Measurements from ENCODE around the gene TDP1. TPM values are rescaled to one million over a fixed set of nuclear protein-coding genes. Genes with fewer than 3 reads are reported as not detected.
"Not testable (repeated sequence)": the region's sequence is repeated elsewhere in the genome, so short reads cannot be mapped to it uniquely, and the experiment has no call there.

The TDP1 gene
- total RNA-seq, 1 donor from 2014 or later, result 18.6 TPM

DNA sequence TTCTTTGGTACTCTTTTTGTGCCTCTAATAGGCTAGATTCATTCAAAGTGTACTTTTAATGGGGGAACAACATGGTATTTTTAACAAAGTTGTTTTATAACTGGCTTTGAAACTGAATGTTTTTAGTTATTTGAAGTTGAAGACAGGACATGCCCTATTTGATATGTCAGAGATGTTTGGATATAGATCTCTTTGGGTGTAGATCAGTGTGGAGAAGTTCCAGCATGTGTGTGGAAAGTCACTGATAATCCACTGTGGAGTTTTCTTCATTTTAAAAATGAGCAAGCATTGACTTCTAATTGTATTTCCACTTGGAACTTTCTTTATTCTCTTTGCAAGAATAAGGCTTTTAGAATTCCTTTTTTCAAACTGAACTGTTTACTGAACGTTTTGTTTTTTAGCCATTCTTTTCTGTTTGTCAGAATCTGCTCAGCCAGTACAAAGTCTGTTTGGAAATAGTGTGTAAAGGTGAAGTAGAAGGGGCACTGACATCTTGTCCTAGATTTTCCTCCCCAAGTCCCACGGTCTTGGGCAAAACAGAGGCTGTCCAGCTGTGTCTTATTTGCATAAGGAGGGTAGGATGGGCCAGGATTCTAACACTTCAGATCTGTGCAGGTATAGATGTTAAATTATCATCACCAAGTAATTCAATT lies 35.0 kb downstream of the TDP1 start:
- no peak for ATAC-seq

DNA sequence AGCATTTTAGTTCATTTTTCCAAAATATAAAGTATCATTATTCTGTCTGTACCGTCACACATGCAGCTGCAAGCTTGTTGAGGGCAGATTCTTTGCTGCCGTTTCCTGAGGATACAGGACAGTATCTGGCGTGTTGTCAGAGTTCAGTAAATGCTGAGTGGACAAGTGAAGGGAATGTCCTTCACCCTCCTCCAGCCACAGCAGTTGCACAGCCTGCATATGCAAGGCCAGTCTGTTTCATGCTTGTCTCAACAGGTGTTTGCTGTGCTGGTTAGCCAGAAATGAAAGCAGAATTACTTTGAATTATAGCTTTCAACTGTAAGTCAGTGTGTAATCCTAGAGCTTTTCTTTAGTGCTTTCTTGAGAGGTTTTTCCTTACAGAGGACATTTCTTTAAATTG lies 36.5 kb downstream of the TDP1 start:
- ATAC-seq, result no peak

DNA sequence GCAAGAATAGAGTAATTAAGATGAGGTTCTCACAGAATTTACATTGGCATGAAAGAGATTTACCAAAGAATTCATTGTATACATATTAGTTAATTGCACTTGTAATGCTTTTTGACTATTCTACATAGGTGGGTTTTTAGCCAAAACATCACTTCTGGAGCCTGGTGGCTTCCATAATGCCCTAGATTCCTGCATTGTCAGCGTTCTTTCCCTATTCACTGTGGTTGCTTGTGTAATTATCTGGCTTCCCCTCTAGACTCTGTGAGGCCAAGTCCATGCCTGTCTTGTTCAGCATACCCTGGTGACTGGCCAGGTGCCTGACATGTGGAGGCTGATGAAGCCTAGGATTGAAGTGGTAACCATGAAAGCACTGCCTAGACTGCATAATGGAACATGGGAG lies 41.2 kb downstream of the TDP1 start:
- no peak for ATAC-seq

DNA sequence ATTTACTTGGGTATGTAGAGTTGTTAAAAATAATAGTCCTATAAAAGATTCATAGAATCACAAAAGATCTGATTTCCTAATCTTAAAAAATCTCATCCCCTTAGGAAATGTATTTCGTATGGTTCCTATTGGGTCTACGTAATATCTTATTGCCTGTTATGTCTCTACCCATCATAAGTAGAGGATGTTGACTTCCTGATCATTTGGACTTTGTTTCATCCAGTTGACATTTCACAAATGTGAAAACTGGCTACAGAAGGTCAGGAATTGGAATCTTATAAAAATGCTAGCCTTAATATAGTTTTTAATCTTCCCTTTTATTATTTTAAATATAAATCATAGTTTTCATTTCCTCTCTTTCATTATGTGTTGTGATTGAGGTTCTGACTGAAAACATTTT lies 45.2 kb downstream of the TDP1 start:
- no peak for ATAC-seq

DNA sequence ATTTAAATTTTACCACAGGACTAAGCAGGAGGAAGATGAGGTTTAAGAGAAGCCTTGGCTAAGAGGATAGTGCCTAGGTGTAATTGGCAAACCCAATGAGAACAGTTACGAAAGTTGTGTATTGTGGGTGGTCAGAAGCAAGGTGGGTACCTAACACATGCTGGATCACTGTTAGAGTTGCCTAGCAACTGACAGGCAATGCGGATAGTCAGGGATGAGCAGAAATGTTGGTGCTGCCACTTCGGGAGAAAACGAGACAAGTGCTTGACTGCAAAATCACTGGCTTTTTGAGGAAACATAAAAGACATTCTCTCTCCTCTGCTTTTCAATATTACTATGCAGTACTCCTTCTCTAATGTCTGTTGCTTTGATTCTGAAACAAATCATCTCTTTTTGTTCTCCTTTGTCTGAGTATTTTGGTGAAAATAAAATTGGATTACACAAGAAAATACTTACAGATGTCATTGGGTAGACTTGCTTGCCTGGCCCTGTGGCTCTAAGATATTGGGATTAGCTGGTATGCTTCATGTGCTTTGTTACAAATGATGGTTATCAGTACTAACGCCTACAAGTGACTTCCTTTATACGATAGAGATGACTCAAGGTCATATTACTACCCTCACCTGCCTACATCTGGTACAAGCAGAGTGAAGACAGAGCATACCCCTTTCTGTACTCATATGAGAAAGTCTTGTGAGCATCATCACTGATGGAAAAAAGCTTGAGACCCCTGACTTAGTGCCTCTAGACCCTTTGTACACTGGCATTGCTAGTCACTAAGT lies 48.0 kb downstream of the TDP1 start:
- ATAC-seq, result no peak

DNA sequence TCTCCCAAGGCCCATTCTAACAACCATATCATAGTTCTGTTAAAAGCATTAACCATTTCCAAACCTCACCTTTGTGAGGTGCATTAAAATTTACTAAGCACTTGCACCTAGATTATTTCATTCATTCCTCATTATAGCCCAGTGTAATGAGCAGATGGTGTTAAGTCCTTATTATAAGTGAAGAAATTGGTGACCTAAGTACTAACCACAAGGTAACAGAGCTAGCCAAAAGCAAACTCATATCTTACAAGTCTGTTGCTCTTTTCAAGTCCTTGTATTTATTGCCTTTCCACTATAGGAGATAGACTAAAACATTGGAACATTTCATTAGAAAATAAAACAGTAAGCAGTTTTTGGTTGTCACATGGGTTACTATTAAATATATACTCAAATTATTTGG lies 49.7 kb downstream of the TDP1 start:
- no peak for ATAC-seq

DNA sequence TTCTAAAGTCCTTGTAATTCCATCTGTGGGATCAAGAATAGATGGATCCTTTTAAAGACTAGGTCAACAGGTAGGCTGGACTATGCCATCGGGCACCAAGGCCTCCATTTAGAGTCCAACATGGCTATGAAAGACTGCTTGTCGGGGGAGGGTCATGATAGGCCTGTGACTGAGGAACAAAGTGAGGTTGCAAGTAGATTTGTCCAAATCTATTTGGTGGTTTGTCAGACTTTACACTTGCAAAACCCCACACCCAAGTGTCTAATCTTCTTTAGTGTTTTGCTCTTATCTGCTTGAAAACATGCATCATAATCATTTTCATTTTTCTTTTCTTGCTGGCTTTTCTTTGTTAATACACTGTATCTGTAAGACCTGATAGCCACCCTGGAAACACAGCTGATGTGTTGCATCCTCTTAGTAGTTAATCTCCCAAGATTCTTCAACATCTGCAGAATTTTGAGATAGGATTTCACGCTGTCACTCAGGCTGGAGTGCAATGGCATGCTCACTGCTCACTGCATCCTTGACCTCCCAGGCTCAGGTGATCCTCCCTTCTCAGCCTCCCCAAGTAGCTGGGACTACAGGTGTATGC lies 50.3 kb downstream of the TDP1 start:
- ATAC-seq, result no peak

DNA sequence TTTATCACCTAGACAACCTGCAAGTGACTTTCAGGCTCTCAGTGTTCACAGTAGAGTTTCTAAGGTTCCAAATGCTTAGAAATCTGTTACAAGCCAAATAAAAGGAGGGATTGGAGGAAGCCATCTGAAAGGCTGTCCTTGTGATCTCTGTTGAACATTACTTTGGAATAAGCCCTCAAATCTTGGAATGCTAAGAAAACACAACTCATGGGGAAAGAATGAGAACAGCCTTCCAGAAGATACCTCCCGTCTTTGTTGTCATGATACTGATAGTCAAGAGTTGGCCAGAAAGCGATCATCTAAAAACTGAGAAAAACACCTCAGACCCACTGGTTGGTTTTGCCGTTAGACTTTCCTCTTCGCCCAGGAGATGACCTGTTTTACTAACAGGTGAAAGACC lies 61.6 kb downstream of the TDP1 start:
- no peak for ATAC-seq

DNA sequence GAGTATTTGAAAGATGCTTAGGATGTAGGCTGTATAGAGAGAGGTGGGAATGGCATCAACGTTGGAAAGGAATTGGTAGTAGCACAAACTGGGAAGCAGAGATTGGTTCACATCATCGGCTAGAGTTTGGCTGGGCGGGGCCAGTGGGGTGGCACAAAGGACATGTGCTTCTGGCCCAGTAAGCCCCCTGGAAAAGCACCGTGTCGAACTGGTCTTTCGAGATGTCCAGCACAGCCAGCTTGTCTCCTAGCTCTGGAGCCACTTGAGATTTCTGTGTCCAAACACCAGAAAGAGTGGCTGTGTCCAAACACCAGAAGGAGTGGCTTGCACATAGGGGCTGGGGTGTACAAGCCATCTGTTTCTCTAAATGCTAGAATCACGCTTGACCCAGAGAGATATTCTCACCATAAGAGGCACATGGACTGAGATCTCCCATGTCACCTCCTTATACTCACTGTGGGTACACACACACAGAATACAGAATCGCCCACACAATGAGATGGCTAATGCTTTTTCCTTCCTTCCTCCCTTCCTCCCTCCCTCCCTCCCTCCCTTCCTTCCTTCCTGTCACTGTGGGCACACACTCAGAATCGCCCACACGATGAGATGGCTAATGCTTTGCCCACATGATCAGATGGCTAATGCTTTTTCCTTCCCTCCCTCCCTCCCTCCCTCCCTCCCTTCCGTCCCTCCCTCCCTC lies 64.2 kb downstream of the TDP1 start:
- ATAC-seq, result no peak

DNA sequence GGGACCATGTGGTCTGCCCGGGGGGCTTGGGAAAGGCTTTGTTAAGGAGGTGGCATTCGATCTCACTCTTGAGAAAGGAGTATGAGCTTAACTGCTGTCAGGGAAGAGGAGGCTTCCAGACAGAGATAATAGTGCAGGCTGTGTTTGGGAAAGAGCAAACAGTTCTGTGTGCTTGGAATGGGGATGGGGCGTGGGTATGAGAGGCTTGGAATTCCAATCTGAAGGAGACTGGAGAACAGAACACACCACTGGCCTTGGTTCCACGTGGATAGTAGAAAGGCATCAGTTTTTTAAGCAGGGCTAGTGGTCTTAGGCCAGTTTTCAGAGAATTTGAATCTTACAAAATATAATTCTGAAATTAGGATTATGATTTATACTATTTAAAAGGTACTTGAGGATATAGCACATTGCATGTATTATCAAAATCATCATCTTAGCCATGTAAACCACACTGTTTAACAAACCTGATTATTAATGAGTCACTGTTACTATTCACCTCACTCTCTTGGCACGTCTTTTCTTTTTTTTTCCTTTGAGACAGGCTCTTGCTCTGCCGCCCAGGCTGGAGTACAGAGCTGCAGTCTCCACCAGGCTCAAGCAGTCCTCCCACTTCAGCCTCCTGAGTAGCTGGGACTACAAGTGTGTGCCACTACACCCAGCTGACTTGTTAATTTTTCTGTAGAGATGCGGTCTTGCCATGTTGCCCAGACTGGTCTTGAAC lies 67.6 kb downstream of the TDP1 start:
- ATAC-seq, result no peak

DNA sequence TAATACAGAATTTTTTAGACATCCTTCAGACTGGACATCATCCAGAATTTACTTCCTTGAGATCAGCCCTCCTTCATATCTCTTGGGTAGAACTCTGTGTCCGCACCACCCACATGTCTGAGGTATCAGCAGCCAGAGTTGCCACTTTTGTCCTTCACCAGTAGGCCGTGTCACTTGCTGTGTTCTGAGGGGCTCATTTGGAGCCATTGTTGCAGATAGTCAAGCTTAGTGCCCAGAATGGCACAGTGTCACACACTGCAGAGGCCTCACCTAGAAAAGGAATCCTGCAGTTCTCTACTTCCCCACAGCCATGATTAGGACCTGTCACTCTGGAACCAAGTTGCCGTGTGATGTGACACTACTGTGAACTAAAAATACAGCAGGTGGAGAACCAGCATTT lies 69.2 kb downstream of the TDP1 start:
- ATAC-seq, result no peak

DNA sequence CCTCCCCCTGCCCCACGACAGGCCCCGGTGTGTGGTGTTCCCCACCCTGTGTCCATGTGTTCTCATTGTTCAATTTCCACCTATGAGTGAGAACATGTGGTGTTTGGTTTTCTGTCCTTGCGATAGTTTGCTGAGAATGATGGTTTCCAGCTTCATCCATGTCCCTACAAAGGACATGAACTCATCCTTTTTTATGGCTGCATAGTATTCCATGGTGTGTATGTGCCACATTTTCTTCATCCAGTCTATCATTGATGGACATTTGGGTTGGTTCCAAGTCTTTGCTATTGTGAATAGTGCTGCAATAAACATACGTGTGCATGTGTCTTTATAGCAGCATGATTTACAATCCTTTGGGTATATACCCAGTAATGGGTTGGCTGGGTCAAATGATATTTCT lies 70.9 kb downstream of the TDP1 start:
- not testable (repeated sequence) for ATAC-seq

DNA sequence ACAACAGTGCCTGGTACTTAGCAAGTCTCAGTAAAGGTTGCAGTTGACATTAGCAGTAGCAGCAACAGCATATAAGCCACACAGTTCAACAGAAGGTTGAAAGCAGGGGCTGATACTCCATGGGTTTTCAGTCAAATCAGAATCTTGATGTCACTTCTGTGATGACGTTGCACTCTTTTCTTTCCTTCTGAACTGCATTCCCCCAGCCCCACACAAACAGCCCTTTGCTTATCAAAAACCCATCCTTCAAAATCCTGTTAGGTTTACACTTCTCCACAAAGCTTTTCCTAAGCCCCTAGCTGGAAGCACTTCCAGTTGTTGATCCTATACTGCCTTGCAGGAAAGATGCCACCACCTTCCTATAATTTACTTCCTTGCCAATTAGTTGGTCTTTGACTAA lies 72.1 kb downstream of the TDP1 start:
- ATAC-seq, result no peak

DNA sequence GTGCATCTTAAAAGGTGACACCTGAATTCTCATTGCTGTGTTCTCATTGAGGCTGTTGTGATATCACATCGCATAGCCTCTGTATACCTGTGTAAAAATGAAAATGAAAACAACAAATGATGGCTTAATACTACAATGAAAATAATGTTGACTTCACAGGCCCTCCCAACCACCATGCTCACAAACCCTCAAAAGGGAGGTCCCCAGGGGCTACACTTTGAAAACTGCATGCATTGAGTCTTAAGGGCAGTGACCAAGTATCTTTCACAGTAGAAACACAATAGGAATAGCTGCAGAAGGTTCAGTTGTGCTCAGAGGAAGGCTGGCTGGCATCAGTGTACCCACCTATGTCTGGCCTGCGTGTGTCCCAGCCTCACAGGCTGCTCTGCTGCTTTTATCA lies 78.4 kb downstream of the TDP1 start:
- no peak for ATAC-seq

DNA sequence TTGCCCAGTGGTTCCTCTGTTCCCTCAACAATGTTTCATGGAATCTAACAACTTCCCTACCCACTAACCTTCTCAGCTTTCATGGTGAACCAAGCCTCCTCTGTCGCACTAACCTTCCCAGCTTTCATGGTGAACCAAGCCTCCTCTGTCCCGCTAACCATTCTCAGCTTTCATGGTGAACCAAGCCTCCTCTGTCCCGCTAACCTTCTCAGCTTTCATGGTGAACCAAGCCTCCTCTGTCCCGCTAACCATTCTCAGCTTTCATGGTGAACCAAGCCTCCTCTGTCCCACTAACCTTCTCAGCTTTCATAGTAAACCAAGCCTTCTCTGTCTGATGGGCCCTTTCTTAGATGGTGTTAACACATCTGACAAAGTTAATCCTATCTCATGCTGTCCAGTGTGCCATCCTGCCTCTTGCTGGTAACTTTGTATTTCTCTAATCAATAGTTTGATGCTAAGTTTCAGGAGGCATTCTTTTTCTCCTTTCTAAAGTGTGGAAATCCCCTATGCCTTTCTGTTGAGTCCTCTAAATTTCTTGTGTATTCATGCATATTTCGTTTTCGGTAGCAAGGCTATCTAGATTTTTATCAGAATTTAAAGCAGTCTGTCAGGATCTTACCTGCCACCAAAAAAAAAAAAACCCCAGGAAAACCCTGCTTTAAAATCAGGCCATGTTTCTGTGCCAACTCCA lies 79.3 kb downstream of the TDP1 start:
- no peak for ATAC-seq

DNA sequence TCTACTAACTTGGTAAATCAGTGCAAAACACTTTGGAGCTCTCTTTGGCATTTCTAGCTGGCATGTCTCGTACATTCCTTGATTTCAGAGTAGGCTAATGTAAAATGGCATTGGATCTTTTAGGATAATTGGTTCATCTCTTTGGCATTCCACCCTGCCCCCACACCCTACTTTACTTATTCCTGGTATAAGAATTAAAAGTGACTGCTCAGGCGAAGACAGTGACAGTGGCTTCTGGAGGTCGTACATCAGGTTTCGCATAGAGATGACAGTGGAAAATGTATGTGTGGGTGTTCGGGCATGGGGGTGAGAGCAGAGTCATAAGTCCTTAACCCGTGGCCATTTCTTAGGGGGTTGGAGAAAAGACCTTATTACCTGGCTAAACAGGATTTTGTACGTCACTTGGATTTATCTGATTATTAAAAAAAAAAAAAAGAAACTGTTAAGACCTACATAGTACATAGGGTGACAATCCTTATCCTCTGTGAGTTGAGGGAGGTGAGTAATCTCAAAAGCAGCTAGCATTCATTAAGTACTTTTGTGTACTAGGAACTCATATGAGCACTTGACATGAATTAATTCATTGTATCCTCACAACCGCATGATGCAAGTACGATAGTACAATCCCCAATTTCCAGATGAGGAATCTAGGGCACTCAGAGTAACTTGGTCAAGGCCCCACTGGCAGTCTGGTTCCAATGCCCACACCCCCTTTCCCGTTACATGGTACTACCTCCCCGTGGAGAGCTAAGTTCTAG lies 83.7 kb downstream of the TDP1 start:
- no peak for ATAC-seq

DNA sequence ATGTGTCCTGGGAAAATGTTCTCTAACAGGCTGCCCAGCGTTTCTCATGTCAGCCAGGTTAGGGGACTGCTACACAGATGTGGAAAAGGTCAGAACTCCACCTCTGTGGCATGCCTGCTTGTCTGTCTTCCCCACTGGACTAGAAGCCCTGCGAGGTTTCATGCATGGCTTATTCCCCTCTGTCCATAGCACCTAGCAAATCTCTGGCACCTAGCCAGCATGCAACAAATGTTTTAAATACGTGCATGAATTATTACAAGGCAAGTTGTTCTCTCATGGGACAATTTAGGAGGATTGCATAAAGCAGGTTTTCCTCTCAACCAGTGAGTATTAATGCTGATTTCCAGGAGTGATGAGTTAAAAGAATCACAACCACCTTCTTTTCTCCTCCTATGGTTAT lies 84.7 kb downstream of the TDP1 start:
- no peak for ATAC-seq

DNA sequence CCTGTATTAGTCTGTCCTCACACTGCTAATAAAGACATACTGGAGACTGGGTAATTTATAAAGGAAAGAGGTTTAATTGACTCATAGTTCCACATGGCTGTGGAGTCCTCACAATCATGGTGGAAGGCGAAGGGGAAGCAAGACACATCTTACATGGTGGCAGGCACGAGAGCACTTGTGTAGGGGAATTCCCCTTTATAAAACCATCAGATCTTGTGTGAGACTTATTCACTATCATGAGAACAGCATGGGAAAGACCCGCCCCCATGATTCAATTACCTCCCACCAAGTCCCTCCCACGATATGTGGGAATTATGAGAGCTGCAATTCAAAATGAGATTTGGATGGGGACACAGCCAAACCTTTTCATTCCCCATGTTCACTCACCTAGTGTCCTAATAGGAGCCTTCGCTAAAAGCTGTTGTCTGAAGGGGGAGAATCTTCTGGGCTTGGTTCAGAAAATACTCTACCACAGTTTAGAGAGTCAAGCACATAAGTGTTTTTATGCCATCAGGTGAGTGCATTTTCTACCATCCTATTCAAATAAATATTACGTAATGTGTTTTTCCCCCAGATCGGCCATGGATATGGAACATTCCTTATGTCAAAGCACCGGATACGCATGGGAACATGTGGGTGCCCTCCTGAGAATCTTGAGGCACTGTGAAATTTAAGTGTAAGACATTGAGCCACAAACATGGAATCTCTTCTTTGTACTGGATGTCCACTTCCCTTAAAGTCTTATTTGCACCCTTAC lies 86.9 kb downstream of the TDP1 start:
- ATAC-seq, result no peak

DNA sequence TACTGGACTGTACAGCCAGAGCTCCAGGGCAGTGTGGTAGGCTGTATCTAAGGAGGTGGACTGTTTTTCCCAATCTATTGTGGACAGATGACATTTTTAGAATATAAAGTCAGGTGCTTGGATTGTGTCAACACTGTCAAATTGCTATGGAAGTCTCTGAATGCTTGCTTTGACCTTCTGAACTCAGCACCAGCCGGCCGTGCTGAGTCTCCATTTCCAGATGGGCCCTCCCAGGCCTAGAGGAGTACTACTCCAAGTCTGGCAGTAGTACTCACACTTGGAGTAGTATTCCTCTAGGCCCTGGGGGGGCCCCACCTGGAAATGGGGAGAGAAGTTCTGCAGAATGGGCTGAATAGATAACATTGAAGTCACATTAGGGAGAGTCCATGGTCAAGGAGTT lies 89.9 kb downstream of the TDP1 start:
- ATAC-seq, result no peak

DNA sequence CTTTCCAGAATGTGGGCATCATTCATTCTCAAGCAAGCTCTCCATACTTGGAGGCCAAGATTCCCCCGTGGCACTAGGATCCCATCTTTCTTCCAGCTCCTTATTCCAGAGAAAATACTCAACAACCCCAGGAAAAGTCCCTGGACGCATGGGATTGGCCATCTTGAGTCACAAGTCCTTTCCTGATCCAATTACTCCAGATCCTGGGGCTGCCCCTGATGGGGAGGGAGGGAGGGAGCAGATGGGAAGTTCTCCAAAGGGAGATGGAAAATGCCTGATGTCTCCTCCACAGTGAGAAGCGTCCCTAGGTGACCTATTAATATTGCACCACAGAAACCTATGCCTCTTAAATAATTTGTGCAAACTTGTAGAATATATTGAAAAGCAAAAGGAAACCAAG lies 93.7 kb downstream of the TDP1 start:
- no peak for ATAC-seq

DNA sequence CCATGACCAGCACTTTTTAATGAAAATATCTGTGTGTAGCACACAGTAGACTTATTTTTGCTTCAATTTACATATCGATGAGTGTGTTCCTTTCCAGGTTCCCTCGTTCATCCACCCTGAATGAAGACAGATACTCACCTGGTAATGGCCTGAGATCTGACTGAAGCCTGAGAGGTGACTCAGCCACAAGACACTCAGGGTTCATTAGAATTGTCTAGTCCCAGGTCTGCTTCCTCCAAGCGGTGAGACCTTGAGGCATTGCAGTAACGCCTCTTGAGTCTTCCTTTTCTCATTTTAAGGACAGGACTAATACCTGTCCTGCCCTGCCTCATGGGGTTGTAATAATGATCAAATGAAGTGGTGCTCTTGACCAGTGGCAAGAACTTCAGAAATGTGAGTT lies 94.5 kb downstream of the TDP1 start:
- ATAC-seq, result no peak
